NCI-H1105 (cell line): ENCODE results near the gene HMGA1.

Source experiments
- DNase-seq: peaks from one replicate; lab custom pipeline; 2025; lab: John Stamatoyannopoulos, UW

The HMGA1 gene

GRCh38 chr6:34292954-34293353 is 56.3 kb downstream of the HMGA1 start:
- DNase-seq, result no peak

GRCh38 chr6:34295721-34296120 is 59.0 kb downstream of the HMGA1 start:
- DNase-seq, result no peak
